GM04504 (cell line): Measurements from ENCODE around the gene TGFBR2.

Experiments
- DNase-seq: peaks from one replicate; pipeline ENCODE4 v3.0.0-alpha.2; 2012; ENCODE audit warnings: low read depth

The TGFBR2 gene

DNA sequence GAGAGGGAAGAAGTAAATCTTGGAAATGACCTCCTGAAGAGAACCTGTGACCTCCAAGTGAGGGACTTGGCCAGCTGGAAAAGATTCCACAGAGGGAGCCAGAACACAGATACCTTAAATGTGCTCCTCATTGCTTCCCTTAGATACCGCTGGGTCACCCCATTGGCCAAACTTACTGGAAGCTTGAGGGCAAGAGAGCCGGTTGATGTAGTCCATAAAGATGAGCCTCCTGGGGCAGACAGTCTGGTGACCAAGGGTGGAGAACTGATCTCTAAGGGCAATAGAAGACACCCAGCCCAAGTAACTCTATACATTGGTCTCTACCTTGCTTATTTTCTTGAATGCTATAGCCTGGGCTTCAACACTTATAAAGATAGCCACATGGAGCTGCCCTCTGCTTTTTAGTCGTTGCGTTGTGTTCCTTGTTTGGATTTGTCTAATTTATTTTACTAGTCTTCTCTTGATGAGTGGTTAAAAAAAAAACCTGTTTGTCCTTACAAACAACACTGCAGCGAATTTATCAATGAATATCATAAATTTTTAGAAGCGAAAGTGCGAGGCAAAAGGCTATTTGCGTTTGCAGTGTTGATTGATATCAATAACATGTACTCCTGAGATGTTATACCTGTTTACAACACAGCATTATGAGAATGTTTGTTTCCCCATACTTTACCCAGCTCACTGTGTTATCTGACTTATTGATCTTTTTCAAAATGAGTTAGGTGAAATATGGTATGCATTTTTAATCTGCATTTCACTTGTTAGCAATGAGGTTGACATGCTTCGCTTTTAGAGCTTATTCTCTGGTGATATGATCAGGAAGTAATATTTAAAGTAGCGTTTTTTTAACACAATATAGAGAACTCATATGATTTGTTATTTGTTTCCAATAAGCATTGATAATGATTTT, 31.2 kb downstream of the TGFBR2 start:
- DNase-seq: no peak

DNA sequence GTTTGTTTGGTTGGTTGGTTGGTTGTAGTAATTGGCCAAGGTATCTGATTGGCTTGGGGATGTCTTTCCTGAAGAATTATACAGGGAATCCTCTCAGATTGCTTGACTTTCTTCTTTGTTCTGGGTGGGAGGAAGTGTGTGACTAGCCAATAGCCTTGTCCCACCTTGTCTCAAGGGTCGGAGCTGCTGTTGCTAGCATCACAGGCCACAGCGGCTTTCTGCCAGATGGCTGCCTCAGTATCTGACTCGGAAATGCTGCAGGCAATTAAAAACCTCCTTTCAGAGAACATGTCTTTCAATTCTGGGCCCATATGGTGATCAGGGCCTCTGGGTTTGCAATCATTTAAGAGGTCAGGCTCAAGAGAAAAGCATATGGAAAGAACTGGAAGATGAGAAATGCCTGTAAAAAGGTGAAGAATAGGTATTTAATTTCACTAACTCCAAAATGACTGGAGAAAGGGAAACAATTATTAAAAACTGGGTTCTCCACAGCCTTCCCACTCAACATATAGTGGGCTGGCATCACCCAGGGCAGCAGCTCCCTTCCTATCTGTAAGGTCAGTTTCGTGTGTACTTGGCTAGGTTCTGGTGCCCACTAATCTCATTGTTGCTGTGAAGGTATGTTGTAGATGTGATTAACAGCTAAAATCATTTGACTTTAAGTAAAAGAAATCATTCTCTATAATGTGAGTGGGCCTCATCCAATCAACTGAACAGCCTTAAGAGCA, 32.4 kb downstream of the TGFBR2 start:
- DNase-seq: no peak

DNA sequence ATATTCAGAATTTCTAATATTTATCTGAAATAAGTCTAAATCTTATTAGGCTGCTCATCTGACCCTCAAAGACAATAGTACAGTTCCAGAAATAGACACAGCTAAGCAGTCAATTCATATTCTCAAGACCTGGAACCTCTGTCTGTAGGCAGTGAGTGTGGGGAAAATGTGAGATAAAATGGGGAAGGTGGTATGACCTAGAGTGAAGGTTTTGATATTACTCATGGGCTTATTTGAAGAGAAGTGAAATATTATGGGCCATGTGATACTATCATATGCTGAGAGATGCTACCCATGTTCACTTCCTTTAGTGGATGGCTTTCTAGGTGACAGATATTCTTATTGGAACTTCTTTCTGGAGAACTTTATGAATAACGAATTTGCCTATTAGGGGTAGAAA, 33.5 kb downstream of the TGFBR2 start:
- no peak for DNase-seq

DNA sequence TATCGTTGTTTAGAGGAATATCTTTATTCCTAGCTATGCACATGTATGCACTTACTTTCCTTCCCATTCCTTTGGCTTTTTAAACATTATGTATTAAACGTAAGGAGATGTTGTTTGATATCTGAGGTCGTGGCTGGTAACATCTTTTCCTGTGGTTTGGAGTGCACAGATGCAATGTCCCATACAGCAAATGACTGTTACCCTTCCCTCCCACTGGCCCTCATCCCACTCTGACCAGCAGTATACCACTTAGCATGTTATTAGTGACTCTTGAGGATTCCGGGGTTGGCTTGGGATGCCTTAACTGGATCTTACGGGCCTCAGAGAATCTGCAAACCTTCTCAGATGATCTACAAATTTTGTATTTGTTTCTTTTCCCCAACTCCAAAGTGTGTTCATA, 34.5 kb downstream of the TGFBR2 start:
- DNase-seq: no peak

DNA sequence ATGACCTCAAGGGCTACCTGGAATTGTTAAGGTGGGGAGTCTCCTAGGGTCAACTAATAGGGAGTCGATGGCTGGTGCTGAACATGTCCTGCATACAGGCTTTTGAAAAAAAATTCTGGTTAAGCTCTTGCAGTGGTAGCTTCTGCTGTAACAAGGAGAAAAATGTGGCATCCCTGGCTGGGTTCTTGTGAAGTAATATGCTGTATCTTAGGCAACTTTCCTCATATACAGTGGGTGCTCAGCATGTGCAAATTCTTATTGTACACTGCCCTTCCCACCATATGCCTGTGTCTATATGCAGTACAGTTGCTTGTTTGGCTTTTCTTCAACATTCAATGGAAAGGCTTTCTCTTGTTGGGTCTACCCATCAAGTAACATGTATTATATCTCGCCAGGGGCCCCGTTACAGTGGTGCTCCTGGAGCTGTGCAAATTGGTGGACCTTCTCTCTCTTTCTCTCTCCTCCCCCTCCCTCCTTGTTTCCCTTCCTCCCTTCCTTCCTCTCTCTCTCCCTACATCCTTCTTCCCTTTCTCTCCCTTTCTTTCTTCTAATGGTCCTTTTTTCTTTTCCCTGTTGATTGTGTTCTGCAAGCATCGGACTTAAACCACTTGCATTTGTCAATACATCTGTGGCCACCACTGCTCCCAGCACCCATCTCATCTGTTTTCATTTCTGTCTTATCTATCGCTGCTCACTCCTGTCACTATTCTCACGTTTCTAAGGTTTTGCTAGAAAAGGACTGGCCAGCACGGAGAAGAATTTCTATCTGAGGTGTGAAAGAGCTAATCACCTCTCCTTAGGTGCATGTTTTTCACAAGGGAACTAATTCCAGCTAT, 35.2 kb downstream of the TGFBR2 start:
- no peak for DNase-seq

DNA sequence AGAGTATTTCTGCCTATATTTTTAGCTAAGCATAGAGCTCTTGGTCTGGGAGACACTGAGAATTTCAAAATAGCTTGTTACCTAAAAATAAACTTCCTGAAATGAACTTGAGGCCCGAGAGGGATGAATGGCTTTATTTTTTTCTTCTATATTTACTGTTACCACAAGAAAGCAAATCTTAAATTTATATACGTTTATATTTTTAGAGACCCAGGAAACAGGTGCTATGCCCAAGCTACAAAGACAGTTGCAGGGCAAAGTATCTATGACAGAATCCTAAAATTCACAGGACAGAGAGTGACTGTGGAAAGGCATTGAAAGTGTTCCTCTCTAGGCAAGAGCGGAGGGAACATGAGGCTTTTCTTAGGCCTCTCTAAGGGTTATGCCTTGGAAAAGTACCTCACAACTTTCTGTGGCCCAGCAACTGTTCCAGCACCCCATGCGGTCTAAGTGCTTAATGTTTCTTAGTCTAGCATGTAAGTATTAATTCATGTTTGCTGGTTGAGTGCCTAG, 36.5 kb downstream of the TGFBR2 start:
- DNase-seq: no peak

DNA sequence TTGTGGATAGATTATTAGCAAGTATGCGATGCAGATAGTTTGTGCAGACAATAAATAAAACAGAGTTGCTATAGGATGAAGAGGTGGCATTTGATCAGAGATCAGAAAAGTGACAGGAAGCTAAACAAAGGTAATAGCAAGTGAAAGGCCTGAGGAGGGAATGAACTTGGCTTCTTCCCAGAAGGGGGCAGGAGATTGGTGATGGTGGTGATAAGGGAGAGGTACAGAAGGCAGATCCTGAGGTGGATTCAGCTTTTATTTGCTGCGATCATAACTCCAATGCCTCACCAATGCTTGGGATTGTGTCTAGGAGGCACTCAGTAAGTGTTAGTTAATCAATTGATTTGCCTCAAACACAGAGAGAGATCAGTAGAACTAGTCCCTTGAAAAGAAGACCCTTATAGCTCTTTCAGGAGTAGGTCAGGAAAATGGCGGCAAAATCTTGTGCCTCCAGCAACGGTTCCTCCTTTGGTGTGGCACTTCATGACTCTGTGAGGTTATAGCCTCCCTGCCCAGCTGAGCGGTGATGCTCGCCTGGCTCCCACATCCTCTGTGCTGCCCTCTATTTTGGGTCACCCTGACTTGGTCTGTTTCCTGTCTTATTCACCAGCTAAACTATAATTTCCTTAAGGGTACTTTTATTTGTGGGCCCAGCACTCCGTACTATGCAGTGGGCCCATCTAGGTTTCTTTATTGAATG, 37.5 kb downstream of the TGFBR2 start:
- DNase-seq: no peak

DNA sequence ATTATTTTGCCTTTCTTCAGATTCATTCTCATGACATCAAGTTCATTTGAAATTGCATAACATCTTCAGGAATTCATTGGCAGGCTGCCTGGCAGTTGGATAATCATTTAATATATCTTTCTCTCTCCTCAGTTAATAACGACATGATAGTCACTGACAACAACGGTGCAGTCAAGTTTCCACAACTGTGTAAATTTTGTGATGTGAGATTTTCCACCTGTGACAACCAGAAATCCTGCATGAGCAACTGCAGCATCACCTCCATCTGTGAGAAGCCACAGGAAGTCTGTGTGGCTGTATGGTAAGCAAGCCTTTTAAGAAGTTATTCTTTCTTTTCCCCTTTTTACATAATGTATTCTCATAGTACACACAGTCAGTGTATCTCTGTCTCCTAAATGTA, 38.2 kb downstream of the TGFBR2 start:
- DNase-seq: peak; percentile 59

DNA sequence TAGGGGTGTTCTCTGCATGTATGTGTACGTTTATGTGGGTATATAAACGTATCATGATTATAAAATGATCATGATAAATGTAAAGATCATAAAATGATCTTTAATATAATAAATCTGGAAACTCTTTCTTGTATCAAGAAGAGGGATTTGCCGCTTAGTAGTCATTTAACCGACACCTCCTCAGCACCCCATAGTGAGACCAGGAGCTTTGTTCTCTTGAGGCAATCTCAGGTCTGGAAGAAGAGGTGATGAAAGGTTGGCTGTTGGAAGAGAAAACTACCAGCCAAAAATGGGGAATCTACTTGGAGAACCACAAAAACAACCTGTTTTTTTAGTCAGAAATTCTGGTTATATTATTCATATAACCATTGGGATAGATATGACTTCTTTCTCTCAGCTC, 38.7 kb downstream of the TGFBR2 start:
- DNase-seq: no peak

DNA sequence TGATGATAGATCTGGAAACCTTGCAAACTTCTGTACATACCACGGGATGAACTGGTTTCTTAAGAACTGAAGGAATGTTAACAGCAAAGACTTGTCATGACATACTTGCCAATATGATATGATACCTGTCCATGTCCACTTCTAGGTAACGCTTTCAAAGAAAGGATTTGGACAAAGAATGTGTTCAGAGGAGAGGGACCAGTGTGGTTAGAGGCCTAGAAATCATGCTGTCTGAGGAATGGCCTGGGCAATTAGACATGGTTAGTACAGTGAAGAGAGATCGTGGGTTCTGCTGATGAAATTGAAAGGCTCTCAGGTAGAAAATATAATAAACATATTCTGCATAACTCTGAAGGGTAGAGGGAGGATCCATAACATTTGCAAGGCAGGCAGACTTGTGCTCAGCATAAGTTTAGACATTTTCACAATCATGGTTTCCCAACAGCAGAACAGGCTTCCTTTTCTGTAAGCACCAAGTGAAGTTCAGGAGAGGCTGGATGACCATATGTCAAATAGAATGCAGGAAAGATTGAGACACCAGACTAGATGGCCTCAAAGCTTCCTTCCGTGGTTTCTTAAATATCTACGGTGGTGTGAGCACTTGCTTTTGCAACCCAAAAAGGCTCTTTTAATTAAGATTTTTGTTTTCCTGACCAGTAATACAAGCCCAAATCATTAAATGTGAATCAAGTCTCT, 39.9 kb downstream of the TGFBR2 start:
- DNase-seq: no peak

DNA sequence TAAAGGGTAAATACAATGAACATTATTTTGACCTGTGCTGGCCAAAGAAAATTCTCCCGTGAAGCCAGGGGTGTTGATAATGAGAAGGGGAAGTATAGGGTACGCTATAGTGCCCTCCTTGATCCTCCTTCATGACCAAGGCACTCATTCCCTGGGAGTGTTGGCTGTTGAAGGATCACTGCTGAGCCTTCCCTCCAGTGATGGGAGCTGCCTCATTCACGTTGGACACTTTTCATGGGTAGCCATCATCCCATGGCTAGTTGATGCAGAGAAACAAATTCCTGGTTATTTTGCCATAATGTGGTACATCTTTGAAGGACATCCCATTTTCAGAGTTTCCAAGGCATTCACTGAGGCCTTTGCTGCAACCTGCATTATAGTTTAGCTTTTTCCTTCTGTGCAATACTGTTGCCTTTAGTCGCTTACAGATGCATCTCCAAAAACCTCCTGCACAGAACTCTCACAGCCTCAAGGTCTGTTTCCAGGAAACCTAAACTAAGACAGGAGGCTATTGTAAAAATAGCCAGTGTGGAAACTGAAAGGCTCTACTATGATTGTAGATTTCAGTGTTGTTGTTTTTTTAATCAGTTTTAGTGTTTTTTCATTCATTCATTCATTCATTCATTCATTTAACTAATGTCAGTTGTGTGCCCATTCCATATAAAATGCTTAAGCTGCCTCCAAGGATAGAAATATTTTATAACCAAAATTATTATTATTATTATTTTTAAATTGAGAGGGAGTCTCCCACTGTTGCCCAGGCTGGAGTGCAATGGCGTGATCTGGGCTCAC, 40.8 kb downstream of the TGFBR2 start:
- no peak for DNase-seq

DNA sequence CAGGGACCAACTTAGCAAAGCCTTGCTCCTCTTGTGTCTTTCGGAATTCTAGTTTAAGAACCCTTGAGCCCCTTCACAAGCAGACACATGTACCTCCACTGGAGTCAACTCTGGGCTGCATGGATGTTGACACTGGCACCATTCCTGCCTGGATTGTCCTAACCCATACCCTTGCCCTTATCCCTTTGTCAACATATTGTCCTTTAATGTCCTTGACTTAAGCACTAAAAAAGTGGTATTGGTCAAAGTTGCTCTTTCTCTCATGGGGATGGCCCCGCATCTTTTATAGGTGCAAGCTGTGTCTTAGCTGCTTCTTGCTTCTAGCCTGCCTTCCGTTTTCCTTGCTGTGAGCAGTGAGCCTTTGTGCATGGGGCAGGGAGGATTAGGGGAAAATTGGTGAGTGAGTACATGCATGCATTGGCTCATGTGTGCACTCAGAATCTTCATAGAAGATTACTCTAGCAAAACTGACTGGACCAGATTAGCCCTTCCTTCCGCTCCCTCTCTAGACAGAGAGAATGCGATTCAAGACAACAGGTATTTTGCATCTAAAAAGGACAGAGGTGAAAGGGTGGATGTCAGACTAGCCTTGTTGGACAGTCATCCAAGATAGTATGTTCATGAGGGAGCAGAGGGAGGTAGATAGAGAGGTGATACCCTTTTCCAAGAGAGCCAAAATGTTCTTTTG, 42.4 kb downstream of the TGFBR2 start:
- no peak for DNase-seq

DNA sequence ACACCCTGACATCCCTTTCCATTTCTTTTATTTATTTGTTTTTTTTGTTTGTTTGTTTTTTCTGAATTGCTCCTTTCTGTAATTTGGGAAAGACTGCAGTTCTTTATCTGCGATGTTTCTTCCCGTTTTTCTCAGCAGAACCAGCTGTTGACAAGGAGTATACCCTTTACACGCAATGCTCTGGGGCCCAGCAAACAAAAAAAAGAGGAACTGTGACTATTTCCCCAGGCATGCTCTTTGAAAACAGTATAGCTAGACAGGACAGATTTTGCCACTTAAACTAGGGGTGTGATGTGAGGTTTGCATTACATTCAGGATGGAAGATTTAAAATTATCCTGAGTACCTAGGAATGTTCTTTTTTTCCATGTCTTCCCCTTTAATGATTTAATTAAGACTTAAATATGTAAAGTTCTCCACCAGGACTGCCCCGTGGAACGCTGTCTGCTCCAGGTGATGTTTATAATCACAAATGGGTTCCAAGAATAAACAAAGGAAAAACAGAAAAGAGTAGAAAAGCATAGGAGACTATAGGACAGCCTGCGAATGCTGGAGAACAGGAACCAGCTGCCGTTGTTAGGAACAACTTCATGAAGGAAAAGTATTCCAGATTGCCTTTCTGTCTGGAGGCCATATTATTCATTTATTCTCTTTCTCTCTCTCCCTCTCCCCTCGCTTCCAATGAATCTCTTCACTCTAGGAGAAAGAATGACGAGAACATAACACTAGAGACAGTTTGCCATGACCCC, 43.3 kb downstream of the TGFBR2 start:
- DNase-seq: no peak

DNA sequence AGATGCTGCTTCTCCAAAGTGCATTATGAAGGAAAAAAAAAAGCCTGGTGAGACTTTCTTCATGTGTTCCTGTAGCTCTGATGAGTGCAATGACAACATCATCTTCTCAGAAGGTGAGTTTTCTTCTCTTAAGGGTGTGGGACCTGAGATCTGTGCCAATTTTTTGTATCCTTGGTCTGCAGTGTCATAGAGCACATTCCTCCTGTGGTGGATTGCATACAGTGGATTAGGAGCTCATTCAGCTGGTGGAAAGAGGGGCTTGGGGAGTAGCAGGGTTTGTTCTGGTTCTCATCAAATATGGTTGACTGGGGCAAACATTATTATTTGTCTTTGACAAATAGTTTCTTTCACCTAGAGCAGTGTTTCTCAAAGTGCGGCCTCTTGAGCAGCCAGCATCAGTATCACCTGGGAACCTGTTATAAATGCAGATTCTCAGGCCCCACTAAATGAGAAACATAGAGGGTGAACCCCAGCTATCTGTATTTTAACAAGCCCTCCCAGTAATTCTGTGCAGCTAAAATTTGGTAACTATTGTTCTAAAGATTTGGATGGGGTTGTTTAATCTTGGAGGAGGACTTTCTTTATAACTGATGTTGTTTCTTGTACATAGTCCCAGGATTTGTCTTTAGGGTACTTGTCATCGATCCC, 44.1 kb downstream of the TGFBR2 start:
- DNase-seq: no peak

DNA sequence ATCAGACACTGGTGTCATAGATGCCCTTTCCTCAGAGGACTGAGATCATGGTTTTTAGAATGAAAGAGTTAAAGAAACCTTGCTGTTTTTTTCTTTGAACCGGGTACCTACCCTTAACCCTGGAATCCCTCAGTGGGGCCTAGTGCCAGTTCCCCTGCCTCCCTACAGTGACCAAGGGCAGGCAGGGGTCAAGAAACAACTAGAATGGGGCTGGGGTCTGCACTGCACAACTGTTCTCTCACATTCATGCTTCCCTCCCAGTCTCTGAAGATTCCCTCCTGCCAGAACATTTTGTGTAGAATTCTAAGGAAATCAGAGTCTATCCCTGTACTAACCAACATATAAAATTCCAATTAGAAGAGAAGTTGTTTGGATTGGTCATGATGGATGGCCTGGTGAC, 47.9 kb downstream of the TGFBR2 start:
- no peak for DNase-seq

DNA sequence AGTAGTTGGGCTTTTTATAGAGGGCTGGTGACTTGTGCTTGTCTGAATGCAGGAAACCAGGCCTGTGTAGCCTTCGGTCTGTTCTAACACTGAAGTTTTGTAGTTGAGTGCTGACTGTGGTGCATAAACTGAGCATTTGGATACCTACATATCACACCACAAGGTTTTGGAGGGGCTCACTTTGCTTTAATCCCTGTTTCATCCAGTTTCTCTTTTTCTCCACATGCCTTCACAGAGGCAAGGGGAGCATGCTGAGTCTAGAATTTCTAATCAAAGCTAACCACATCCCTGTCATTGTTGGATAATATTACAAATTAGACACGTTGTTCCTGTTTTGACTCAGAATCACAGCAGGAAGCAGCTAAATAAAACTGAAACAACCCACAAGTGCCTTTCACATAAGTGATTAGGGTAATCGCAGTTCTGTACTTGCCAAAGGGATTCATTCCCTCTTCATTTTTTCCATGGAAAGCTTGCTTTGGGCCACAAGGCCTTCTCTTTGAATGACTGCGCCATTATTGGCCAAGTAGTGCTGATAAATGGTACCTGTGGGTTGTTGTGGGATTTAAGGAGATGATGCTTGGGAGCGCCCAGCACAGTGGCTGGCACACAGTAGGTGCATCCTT, 48.9 kb downstream of the TGFBR2 start:
- no peak for DNase-seq

DNA sequence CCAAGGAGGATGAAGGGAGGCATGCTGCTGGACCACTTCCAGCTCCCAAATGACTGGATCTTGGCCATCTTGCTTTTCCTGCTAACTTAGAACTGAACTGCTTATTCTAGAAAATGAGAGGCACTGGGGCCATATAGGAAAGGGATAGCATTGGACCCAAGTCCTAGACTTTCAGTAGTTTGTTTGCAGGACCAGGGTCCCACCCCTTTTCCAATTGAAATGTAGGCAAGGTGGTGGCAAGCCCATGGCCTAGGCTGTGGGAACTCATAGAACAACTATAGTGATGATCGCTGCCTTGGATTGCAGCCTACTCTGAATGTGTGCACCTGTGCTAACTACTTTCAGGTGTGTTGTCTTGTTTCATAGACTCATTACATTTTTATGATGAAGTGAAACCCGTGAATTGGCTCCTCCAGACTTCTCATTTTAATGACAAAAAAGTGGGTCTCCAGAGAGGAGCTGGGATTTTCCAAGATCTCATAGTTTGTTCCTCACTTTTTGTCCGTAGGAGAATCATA, 50.3 kb downstream of the TGFBR2 start:
- no peak for DNase-seq

DNA sequence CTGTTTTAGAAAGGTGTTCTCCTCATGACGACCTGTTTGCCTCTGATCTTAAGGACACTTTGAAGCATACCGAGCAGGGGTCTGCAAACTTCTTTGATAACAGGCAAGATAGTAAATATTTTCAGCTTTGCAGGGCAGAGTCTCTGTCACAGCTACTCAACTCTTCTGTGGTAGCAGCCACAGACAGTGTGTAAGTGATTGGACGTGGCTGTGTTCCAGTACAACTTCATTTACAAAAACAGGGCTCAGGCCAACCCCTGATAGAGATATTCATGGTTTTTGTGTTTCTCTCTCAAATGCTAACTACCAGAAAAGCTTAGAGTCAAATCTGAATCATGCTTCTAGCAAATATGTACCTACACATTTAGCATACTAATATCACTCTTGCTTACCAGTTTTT, 51.5 kb downstream of the TGFBR2 start:
- DNase-seq: no peak
